ENCODE measurements around the gene NINJ2. TPM values are rescaled to one million over a fixed set of nuclear protein-coding genes. Genes with fewer than 3 reads are reported as not detected.

The NINJ2 gene
- total RNA-seq, 4 donors from 2014 or later = 3.8 to 8.3 (median 5.2) TPM; not detected in 1

GRCh38 chr12:550473-551260 lies 112.6 kb downstream of the NINJ2 start:
- no peak overlapping the region for H3K4me3 ChIP-seq
- TF ChIP-seq CTCF (IDR thresholded peaks at IDR 0.05) = no peak
- no peak for TF ChIP-seq POLR2A (IDR thresholded peaks at IDR 0.05)
- H3K36me3 ChIP-seq = no peaks in the 10 kb centered on the region
- no peaks in the 10 kb centered on the region for H3K9me3 ChIP-seq
- no peak for DNase-seq
- H3K27ac ChIP-seq = no peak overlapping the region
- peaks cover 0 to 14% (median 0%) of the 10 kb centered on the region in 4 donors for H3K4me1 ChIP-seq
- no peaks in the 10 kb centered on the region for H3K27me3 ChIP-seq

- no peaks in the 10 kb centered on the region for H3K36me3 ChIP-seq
- H3K4me1 ChIP-seq = peaks cover 0 to 14% (median 0%) of the 10 kb centered on the region in 4 donors
- no peak overlapping the region for H3K4me3 ChIP-seq
- no peaks in the 10 kb centered on the region for H3K27me3 ChIP-seq
- no peaks in the 10 kb centered on the region for H3K9me3 ChIP-seq
- no peak for DNase-seq
- no peak overlapping the region for H3K27ac ChIP-seq
- TF ChIP-seq CTCF (IDR thresholded peaks at IDR 0.05) = no peak
- TF ChIP-seq POLR2A (IDR thresholded peaks at IDR 0.05) = no peak
Observed at GRCh38 chr12:549476-550082, 113.7 kb downstream of the NINJ2 start.

- DNase-seq = no peak
- no peaks in the 10 kb centered on the region for H3K9me3 ChIP-seq
- H3K4me1 ChIP-seq = peaks cover 0 to 9% (median 0%) of the 10 kb centered on the region in 4 donors
- TF ChIP-seq CTCF (IDR thresholded peaks at IDR 0.05) = no peak
- TF ChIP-seq POLR2A (IDR thresholded peaks at IDR 0.05) = no peak
- H3K36me3 ChIP-seq = no peaks in the 10 kb centered on the region
- H3K27ac ChIP-seq = no peak overlapping the region
- no peak overlapping the region for H3K4me3 ChIP-seq
- H3K27me3 ChIP-seq = no peaks in the 10 kb centered on the region
Observed at GRCh38 chr12:547883-548470, 115.3 kb downstream of the NINJ2 start.

GRCh38 chr12:546920-547845 lies 116.1 kb downstream of the NINJ2 start:
- no peaks in the 10 kb centered on the region for H3K36me3 ChIP-seq
- no peak overlapping the region for H3K27ac ChIP-seq
- peaks cover 0 to 9% (median 0%) of the 10 kb centered on the region in 4 donors for H3K4me1 ChIP-seq
- TF ChIP-seq CTCF (IDR thresholded peaks at IDR 0.05) (peak; percentile 80 to 100 (median 98)), POLR2A (IDR thresholded peaks at IDR 0.05) (no peak)
- no peak overlapping the region for H3K4me3 ChIP-seq
- DNase-seq = peak in 2 of 3 donors; percentile 72 to 83
- no peaks in the 10 kb centered on the region for H3K9me3 ChIP-seq
- no peaks in the 10 kb centered on the region for H3K27me3 ChIP-seq

- Histone ChIP-seq H3K9me3 (no peaks in the 10 kb centered on the region), H3K27me3 (no peaks in the 10 kb centered on the region), H3K36me3 (no peaks in the 10 kb centered on the region), H3K4me1 (peaks cover 0 to 9% (median 0%) of the 10 kb centered on the region in 4 donors), H3K27ac (no peak overlapping the region), H3K4me3 (no peak overlapping the region)
- TF ChIP-seq CTCF (IDR thresholded peaks at IDR 0.05) (no peak), POLR2A (IDR thresholded peaks at IDR 0.05) (no peak)
- no peak for DNase-seq
Observed at GRCh38 chr12:546265-546919, 116.9 kb downstream of the NINJ2 start.
